ENCODE results near the gene APOA1. TPM values are rescaled to one million over a fixed set of nuclear protein-coding genes. Genes with fewer than 3 reads are reported as not detected.

Gene APOA1
- total RNA-seq, 2 donors from 2014 or later: 91.8 to 120 TPM

DNA sequence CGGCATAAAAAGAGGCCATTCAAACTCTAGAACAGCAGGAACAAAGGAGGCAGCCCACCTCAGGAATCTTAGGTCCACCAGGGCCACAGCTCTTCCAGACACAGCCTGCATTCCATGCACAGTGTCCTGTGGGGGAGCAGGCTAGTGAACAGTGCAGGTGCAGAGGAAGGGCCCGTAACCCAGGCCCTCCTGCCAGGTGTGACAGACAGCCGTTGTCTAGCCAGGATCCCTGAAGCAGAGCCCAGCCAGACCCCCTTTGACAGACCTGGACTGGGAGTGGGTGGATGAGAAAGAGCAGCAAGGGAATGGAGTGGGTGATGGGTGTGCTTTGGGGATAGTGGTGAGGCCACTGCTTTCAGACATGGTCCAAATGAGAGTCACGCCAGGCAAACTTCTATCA, 48.4 kb downstream of the APOA1 start:
- peaks cover 32% of the 10 kb centered on the region for H3K36me3 Mint-ChIP-seq (ENCODE audit: low read depth)
- peaks cover 5% of the 10 kb centered on the region for H3K4me1 ChIP-seq (ENCODE audit: control insufficient read depth, insufficient read depth, low read length)

DNA sequence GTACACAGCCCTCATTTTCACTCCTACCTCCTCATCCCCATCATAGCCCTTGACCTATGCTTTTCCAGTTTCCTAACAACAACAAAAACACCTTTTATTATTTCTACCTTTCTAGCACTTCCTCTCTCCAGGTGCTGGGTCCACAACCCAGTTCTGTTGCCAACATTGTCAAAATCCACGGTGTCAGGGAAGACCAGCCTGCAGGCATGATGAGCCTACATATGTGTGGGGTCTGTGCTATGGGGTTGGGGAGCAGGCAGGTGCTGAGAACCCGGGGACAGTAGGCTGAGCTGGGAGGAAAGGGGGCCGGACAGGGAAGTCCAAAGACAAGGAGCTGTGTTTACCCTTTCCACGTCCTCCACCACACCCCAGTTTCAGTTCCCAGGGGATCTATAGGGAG, 48.9 kb downstream of the APOA1 start:
- 60 to 82% methylated on average over 1 to 4 of the region's 4 CpGs for WGBS, 2 experiments (ENCODE audit: insufficient coverage in 1 of 2, insufficient read length in 1 of 2)
- peaks cover 20% of the 10 kb centered on the region for H3K4me1 Mint-ChIP-seq
- H3K36me3 Mint-ChIP-seq (ENCODE audit: low read depth): peaks cover 35% of the 10 kb centered on the region
- no peaks in the 10 kb centered on the region for H3K9me3 Mint-ChIP-seq
- peaks cover 27% of the 10 kb centered on the region for H3K27me3 Mint-ChIP-seq (ENCODE audit: insufficient read depth)
- Histone ChIP-seq H3K36me3 (ENCODE audit: control insufficient read depth, insufficient read depth, low read length) (peaks cover 32% of the 10 kb centered on the region), H3K27ac (ENCODE audit: low read depth, low read length) (no peak overlapping the region), H3K4me1 (ENCODE audit: control insufficient read depth, insufficient read depth, low read length) (peaks cover 5% of the 10 kb centered on the region), H3K27me3 (ENCODE audit: control insufficient read depth, insufficient read depth, low read length, poor library complexity, severe bottlenecking) (peaks cover 6% of the 10 kb centered on the region), H3K4me3 (ENCODE audit: low read length) (peak overlapping the region; percentile 93), H3K9me3 (ENCODE audit: control insufficient read depth, low read length) (no peaks in the 10 kb centered on the region), H3K9ac (ENCODE audit: extremely low read depth, low read length, poor library complexity, severe bottlenecking) (peak overlapping the region; percentile 66)
- TF ChIP-seq, protein P1, sequence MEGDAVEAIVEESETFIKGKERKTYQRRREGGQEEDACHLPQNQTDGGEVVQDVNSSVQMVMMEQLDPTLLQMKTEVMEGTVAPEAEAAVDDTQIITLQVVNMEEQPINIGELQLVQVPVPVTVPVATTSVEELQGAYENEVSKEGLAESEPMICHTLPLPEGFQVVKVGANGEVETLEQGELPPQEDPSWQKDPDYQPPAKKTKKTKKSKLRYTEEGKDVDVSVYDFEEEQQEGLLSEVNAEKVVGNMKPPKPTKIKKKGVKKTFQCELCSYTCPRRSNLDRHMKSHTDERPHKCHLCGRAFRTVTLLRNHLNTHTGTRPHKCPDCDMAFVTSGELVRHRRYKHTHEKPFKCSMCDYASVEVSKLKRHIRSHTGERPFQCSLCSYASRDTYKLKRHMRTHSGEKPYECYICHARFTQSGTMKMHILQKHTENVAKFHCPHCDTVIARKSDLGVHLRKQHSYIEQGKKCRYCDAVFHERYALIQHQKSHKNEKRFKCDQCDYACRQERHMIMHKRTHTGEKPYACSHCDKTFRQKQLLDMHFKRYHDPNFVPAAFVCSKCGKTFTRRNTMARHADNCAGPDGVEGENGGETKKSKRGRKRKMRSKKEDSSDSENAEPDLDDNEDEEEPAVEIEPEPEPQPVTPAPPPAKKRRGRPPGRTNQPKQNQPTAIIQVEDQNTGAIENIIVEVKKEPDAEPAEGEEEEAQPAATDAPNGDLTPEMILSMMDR (conservative IDR thresholded peaks at IDR 0.05): no peak
- H3K27ac Mint-ChIP-seq: peak overlapping the region; percentile 97
- peak overlapping the region; percentile 95 for H3K4me3 Mint-ChIP-seq
- DNase-seq: no peak

More for the DNA sequence above, 48.4 kb downstream of the APOA1 start:
- Mint-ChIP-seq H3K27me3 (ENCODE audit: insufficient read depth) (peaks cover 27% of the 10 kb centered on the region), H3K4me3 (peak overlapping the region; percentile 95), H3K4me1 (peaks cover 20% of the 10 kb centered on the region), H3K9me3 (no peaks in the 10 kb centered on the region), H3K27ac (no peak overlapping the region)
- TF ChIP-seq, protein P1 (conservative IDR thresholded peaks at IDR 0.05): no peak
- peak overlapping the region; percentile 93 for H3K4me3 ChIP-seq (ENCODE audit: low read length)
- WGBS, 2 experiments (ENCODE audit: insufficient coverage in 1 of 2, insufficient read length in 1 of 2): 93 to 95% methylated on average over 2 to 3 of the region's 4 CpGs
- no peak overlapping the region for H3K9ac ChIP-seq (ENCODE audit: extremely low read depth, low read length, poor library complexity, severe bottlenecking)
- H3K9me3 ChIP-seq (ENCODE audit: control insufficient read depth, low read length): no peaks in the 10 kb centered on the region
- H3K27ac ChIP-seq (ENCODE audit: low read depth, low read length): no peak overlapping the region
- DNase-seq: peak; percentile 48
- peaks cover 27% of the 10 kb centered on the region for H3K36me3 ChIP-seq (ENCODE audit: control insufficient read depth, insufficient read depth, low read length)
- peaks cover 6% of the 10 kb centered on the region for H3K27me3 ChIP-seq (ENCODE audit: control insufficient read depth, insufficient read depth, low read length, poor library complexity, severe bottlenecking)

DNA sequence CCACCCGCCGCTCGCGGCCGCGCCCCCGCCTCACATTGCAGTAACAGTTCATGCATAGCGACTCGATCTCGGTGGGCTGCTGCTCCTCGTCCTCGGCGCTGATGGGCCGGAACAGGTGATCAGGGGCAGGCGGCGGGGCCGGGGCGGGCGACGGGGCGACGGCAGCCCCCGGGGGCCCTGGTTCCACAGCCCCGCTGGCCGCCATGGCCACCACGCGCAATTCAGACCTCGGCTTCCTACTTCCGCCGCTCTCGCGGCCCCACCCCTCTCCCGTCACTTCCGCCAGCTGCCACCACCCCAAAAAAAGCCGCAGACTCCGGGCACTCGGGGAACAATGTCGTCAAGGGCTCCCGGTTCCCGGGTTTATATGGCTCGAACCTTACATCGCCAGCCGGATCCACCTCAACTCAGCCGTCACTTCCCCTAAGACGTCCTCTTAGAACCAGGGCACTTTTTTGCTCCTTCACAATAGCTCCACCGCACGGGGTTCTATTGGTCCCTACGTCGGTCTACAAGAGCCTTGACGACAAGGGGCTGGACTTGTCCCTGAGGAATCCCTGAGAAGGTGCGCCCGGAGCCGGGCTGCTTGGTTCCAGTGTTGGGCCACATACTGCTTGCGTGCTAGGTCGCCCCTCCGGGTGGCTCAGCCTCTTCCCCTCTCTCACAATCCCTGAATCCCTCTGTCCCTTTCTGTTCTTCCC, 49.5 kb downstream of the APOA1 start, which contains the start of gene ZPR1:
Gene ZPR1 (minus strand): TSS at position 238 of the 701 bp plus-strand sequence. CDS start 33 bp downstream, at position 205.
- Histone ChIP-seq H3K36me3 (ENCODE audit: control insufficient read depth, insufficient read depth, low read length) (peaks cover 38% of the 10 kb centered on the region), H3K4me3 (ENCODE audit: low read length) (peak within 1 kb of the TSS; percentile 93), H3K4me1 (ENCODE audit: control insufficient read depth, insufficient read depth, low read length) (peaks cover 5% of the 10 kb centered on the region), H3K9ac (ENCODE audit: extremely low read depth, low read length, poor library complexity, severe bottlenecking) (peak within 1 kb of the TSS; percentile 66), H3K9me3 (ENCODE audit: control insufficient read depth, low read length) (no peaks in the 10 kb centered on the region), H3K27me3 (ENCODE audit: control insufficient read depth, insufficient read depth, low read length, poor library complexity, severe bottlenecking) (peaks cover 6% of the 10 kb centered on the region), H3K27ac (ENCODE audit: low read depth, low read length) (peak within 1 kb of the TSS; percentile 58)
- DNase-seq: peak; percentile 88
- H3K27me3 Mint-ChIP-seq (ENCODE audit: insufficient read depth): peaks cover 27% of the 10 kb centered on the region
- H3K27ac Mint-ChIP-seq: peak within 1 kb of the TSS; percentile 97
- H3K4me1 Mint-ChIP-seq: peaks cover 19% of the 10 kb centered on the region
- H3K36me3 Mint-ChIP-seq (ENCODE audit: low read depth): peaks cover 41% of the 10 kb centered on the region
- TF ChIP-seq, protein P1 (conservative IDR thresholded peaks at IDR 0.05): no peak
- peak within 1 kb of the TSS; percentile 95 for H3K4me3 Mint-ChIP-seq
- WGBS, 2 experiments (ENCODE audit: insufficient coverage in 1 of 2, insufficient read length in 1 of 2): 1% methylated on average over 21 to 56 of the region's 56 CpGs
- no peaks in the 10 kb centered on the region for H3K9me3 Mint-ChIP-seq
